GM18951 (cell line): ENCODE results near the gene PRICKLE3.
A peak's percentile ranks its signal among the peaks of the same experiment; 100 is the strongest.
"Not testable (repeated sequence)": the region's sequence is repeated elsewhere in the genome, so short reads cannot be mapped to it uniquely, and the experiment has no call there.

Experiments used
- POLR2A ChIP-seq: IDR thresholded peaks from 4 replicates; pipeline ENCODE4 v1.6.1; 2011; ENCODE audit warnings: mild to moderate bottlenecking; ENCODE audit not compliant: insufficient read length, insufficient read depth; ENCODE audit errors: extremely low read depth
- in situ Hi-C: fragments of 300-500 bp; cut with MboI; formaldehyde crosslinking; loops from one replicate; pipeline ENCODE4 v1.12.0; 2022; ENCODE audit warnings: low sequenced_read_pairs, mixed read lengths, inconsistent platforms; ENCODE audit not compliant: unreplicated experiment

The PRICKLE3 gene

DNA sequence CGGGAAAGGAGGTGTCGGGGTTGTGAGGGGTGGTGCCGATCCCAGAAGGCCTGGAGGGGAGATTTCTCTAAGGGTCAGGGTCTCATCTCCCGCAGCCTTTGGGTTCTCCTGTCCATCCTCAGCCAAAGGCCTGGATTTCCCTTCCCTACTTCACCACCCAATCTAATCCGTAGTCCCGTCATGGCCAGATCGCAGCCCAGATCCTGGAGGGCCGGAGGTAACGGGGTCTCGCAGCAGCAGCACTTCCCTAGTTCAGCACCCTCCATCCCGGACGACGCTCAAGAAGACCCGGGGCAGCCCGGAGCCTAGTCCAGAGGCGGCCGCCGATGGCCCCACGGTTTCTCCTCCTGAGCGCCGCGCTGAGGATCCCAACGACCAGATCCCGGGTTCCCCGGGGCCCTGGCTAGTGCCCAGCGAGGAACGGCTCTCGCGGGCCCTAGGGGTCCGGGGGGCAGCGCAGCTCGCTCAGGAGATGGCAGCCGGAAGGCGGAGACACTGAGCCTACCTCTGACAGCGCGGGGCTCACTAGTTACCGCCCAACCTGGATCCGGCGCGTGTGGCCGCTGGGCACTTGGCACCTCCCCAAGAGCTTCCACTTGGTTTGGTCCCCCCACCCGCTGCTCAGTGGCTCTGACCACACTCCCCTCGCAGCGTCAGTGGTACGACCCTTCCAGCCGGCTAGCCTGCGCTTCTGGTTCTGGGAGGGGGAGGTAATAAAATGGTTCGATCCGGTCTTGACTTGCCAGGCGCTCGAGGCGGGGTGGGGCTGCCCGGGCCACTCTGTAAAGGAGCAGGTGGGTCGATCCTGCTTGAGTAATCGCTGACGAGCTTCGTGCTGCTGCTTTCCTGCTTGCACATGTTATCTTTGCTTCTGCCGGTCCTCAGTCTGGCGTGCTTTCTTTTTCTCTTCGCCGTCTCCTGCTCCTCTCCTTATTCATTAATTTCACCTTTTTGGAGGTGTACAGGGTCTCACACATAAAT, 20.0 kb downstream of the PRICKLE3 start:
- peak; percentile 37 for TF ChIP-seq POLR2A
- in situ Hi-C loops: no loop called here

DNA sequence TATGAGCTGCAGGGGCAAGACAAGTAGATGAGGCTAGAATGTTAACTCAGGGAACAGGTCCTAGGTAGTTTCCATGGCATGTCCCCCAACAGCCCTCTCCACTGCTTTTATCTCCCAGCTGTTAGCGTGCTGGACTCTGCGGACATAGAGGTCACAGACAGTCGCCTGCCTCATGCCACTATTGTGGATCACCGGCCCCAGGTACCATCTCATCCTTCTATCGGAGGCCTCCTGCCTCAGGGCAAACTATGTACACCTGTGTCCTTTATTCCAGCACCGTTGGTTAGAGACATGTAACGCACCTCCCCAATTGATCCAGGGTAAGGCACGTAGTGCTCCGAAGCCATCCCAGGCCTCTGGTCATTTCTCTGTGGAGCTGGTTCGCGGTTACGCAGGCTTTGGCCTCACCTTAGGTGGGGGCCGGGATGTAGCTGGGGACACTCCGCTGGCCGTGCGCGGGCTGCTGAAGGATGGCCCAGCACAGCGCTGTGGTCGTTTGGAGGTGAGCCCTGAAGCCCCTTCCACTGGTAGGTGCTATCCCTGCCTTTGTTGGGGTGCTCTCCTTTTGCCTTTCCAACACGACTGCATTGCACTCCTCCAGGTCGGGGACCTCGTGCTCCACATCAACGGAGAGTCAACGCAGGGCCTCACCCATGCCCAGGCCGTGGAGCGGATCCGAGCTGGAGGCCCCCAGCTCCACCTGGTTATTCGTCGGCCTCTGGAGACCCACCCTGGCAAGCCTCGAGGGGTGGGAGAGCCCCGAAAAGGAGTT, 21.4 kb downstream of the PRICKLE3 start:
- in situ Hi-C loops: no loop called here
- no peak for TF ChIP-seq POLR2A

DNA sequence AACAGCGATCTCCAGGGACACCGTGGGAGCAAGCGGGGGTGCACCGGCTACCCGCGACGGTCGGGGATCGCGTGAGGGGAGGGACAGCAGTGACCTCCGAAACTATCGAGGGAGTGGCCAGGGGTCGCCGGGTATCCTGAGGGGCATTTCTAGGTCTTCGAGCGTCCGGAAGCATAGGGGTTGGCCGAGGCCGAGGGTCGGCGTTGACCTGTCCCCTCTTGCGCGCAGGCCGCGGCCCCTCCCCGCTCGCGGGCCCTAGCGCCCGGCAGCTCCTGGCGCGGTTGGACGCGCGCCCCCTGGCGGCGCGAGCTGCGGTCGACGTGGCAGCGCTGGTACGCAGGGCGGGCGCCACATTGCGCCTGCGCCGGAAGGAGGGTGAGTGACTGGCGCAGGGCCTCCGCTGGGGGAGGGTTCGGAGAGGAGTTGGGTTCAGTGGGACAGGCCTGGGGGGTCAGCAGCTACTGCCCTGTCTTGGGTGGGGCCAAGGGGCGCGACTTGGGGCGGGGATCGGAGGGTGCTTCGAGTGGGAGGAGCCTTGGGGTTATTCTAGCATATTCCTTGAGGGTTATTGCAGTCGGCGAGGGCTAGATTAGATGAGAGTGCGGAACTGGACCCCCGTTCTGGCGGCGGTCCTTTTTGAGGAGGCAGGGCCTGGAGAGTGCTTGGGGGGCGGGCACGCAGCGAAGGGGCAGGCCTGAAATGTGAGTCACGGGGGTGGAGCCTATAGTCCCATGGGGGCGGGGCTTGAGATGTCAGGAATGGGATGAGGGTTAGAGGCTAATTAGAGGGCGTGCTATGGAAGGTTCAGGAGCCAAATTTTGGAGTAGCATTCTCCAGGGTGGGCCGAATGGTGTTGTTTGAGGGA, 22.4 kb downstream of the PRICKLE3 start:
- in situ Hi-C loops: no loop called here
- peak; percentile 39 for TF ChIP-seq POLR2A

DNA sequence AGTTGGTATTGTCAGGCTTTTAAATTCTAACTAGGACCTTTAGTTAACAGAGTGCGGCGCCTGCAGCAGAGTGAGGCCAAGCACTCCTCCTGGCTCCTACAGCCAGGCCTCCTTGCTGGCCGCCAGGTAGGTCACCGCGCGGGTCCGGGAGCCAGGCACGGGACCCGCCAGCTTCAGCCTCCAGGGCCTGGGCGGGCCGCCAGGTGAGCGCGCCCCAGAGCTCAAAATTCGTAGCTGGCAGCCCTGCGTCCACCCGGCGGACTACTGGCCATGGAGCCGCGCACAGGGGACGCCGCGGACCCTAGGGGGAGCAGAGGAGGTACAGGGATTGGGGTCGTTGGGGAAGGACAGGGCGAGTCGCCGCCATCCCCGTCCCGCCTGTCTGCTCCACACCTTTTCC, 23.6 kb downstream of the PRICKLE3 start, which contains the start of gene MAGIX:
Gene MAGIX, plus strand, starts transcription at position 139 of the 400 bp plus-strand sequence. Its CDS starts 132 bp downstream, at position 271.
- no peak for TF ChIP-seq POLR2A
- in situ Hi-C loops: no loop called here

DNA sequence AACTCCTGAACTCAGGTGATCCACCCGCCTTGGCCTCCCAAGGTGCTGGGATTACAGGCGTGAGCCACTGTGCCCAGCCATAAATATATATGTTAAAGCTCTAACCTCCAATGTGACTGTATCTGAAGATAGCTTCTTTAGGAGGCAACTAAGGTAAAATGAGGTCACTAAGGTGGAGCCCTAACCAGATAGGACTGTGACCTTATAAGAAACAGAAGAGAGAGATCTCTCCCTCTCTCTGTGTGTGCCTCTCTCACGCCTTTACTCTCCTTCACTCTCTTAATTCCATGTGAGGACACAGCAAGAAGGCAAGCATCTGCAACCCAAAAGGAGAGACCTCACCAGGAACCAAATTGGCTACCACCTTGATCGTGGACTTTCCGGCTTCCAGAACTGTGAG, 24.5 kb downstream of the PRICKLE3 start:
- in situ Hi-C loops: no loop called here
- TF ChIP-seq POLR2A: no peak

DNA sequence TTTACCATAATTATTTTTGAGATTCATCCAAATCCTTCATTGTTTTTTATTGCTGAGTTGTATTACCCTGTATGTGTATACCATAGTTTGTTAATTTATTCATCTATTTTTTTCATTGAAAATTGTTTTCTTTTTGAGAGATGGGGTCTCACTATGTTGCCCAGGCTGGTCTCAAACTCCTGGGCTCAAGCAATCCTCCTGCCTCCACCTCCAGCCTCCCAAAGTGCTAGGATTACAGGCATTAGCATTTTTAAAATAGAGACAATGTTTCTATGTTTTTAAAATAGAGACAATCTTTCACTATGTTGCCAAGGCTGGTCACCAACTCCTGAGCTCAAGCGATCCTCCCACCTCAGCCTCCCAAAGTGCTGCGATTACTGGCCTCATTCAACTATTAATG, 25.3 kb downstream of the PRICKLE3 start:
- in situ Hi-C loops: no loop called here
- TF ChIP-seq POLR2A: no peak

DNA sequence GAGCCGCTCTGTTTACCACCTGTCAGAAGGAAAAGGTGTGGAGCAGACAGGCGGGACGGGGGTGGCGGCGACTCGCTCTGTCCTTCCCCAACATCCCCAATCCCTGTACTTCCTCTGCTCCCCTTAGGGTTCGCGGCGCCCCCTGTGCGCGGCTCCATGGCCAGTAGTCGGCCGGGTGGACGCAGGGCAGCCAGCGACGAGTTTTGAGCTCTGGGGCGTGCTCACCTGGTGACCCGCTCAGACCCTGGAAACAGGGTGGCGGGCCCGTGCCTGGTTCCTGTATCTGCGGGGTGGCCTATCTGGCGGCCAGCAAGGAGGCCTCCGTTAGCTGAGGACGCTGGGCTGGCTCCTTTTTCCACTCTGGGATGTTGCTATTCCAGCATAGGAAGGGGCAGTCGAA, 29.0 kb downstream of the PRICKLE3 start:
- no peak for TF ChIP-seq POLR2A
- in situ Hi-C loops: no loop called here

DNA sequence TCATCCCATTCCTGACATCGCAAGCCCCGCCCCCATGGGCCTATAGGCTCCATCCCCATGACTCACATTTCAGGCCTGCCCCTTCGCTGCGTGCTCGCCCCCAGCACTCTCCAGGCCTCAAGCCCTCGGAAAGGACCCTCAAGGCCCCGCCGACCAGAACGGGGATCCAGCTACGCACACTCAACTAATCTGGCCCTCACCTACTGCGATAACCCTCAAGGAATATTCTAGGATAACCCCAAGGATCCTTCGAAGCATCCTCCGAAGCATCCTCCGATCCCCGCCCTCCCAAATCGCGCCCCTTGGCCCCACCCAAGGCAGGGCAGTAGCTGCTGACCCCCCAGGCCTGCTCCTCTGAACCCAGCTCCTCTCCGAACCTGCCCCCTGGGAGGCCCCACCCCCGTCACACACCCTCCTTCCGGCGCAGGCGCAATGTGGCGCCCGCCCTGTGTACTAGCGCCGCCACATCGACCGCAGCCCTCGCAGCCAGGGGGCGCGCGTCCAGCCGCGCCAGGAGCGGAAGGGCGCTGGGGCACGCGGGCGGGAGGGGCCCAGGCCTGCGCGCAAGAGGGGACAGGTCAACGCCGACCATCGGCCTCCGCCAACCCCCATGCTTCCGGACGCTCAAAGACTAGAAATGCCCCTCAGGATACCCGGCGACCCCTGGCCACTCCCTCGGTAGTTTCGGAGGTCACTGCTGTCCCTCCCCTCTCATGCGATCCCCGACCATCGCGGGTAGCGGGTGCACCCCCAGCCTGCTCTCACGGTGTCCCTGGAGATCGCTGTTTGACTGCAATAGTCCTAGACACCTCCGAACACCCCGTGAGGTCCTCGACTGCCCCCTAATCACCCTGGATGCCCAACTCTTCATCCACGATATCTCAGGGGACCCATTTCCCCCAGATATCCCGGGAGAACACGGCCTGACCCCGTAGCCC, 30.0 kb downstream of the PRICKLE3 start:
- in situ Hi-C loops: no loop called here
- TF ChIP-seq POLR2A: peak; percentile 49

DNA sequence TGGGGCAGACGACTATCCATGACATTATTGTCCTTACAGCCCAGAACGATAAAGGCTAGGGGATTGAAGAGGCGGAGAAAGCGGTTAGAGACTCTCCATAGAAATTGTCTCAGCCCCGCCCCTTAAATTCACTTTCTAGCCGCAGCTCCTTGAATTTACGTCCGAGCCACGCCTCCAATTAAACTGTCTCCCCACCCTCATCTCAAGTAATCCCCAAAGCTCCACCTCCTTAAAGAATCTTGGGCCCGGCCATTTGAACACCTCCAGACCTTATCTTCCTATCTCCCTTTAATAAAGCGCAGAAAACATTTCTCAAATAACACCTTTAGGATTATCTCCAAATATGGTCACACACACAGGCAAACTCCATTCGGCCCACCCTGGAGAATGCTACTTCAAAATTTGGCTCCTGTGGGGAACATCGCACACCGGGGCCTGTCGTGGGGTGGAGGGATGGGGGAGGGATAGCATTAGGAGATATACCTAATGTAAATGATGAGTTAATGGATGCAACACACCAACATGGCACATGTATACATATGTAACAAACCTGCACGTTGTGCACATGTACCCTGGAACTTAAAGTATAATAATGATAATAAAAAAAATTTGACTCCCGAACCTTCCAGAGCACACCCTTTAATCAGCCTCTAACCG, 30.8 kb downstream of the PRICKLE3 start:
- TF ChIP-seq POLR2A: no peak
- in situ Hi-C loops: no loop called here

DNA sequence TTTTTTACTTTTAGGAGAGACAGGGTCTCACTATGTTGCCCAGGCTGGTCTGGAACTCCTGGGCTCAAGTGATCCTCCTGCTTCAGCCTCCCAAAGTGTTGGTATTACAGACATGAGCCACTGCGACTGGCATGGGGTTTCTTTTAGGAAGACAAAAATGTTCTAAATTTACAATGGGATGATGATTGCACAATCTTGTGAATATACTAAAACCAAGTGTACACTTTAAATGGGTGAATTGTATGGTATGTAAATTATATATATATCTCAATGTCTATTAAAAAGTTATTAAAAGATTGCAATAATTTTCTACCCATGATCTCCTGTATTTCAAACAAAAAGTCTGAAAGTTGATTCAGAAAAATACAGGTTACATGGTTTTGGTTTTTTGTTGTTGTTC, 32.7 kb downstream of the PRICKLE3 start:
- no peak for TF ChIP-seq POLR2A
- in situ Hi-C loops: no loop called here

DNA sequence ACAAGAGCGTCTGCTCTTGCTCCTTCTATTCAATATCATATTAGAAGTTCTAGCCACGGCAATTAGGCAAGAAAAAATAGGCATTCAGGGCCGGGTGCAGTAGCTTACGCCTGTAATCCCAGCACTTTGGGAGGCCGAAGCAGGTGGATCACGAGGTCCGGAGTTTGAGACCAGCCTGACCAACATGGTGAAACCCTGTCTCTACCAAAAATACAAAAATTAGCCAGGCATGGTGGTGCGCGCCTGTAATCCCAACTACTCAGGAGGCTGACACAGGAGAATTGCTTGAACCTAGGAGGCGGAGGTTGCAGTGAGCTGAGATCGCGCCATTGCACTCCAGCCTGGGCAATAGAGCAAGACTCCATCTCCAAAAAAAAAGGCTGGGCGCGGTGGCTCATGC, 36.9 kb downstream of the PRICKLE3 start:
- in situ Hi-C loops: not testable (repeated sequence)

DNA sequence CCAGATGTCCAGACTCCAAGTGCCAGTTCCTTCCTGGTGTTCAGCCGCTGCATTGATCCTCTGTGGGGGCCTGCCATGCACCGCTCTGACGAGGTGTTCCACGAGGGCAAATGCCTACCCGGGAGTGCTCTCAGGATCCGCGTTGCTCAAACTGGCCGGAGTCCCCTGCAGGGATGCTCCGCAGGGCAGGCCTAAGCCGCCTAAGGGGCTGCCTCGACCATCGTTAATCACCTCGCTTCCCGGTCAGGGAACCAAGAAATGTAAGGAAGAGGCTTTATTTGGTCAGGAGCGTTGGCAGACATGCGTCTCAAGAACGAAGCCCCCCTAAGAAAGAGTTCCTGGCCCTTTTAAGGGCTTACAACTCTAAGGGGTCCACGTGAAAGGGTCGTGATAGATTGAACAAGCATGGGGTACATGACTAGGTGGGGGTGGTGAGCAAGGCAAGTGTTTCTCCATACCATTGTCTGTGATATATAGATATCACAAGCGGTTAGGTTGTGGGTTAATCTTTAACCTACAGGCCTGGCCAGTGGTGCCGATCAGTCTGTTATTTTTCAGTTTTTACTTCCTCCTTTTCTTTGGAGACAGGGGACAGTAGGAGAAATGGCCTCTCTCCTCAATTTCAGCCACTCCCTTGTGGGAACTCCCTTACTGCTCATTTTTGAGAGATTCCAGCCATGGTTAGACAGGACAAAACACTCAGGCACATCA, 37.6 kb downstream of the PRICKLE3 start:
- in situ Hi-C loops: not testable (repeated sequence)
